ENCODE results near the gene METAP2.

Gene METAP2

DNA sequence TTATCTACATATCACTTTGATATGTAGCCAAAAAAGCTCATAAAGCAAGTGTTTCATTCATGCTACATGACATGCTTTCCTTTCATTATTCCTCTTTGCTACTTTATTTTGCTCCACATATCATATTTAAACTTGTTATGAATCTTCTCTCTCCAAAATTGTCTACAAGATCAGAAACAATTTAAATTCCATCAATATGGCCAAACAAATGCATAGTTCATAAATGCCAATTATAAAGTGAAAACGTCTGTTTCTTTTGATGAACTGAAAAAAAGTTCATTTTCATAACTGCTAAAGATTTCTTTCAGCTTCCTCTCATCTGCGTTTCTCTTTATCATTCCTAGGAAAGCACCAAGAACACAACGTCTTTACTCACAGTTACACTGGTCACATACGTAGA is 54.5 kb downstream of the METAP2 start:
- no peak overlapping the region for H3K4me3 Mint-ChIP-seq
- no peaks in the 10 kb centered on the region for H3K4me1 Mint-ChIP-seq
- no peak for ATAC-seq (replicated peaks; ENCODE audit: extremely low read depth, poor library complexity, severe bottlenecking)
- no peaks in the 10 kb centered on the region for H3K36me3 Mint-ChIP-seq (ENCODE audit: insufficient read depth)
- H3K27ac Mint-ChIP-seq (ENCODE audit: low read depth): no peak overlapping the region
- DNase-seq (ENCODE audit: low spot score in 2 of 2): no peak
- no peaks in the 10 kb centered on the region for H3K9me3 Mint-ChIP-seq
- H3K27me3 Mint-ChIP-seq: peaks cover 10% of the 10 kb centered on the region

DNA sequence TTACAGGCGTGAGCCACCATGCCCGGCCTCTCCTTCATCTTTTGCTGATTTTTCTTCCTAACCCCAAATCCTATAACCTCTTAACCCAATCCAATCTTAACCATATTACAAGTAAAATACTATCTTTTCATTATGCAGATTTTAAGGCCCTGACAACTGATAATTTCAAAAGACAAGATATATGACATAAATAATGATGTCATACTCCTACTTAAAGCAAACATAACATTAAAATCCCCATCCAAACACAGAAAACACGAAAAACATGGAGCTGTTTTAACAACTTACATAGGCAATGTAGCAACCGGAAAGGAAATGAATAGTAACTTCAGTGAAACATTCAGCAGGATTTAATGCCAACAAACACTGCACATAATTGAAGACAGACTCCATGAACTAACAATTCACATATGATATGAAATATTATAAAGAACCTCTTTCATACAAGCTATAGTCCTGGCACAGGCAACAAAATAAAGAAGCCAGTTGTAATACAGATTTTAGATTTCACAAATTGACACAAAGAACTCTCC is 55.8 kb downstream of the METAP2 start:
- no peak for DNase-seq (ENCODE audit: low spot score in 2 of 2)
- no peak for ATAC-seq (replicated peaks; ENCODE audit: extremely low read depth, poor library complexity, severe bottlenecking)
- no peak overlapping the region for H3K27ac Mint-ChIP-seq (ENCODE audit: low read depth)
- H3K36me3 Mint-ChIP-seq (ENCODE audit: insufficient read depth): no peaks in the 10 kb centered on the region
- H3K4me3 Mint-ChIP-seq: no peak overlapping the region
- no peaks in the 10 kb centered on the region for H3K9me3 Mint-ChIP-seq
- H3K4me1 Mint-ChIP-seq: no peaks in the 10 kb centered on the region
- peaks cover 10% of the 10 kb centered on the region for H3K27me3 Mint-ChIP-seq

- no peak for DNase-seq (ENCODE audit: low spot score in 2 of 2)
Observed at GRCh38 chr12:95532851-95533250, 58.9 kb downstream of the METAP2 start.

DNA sequence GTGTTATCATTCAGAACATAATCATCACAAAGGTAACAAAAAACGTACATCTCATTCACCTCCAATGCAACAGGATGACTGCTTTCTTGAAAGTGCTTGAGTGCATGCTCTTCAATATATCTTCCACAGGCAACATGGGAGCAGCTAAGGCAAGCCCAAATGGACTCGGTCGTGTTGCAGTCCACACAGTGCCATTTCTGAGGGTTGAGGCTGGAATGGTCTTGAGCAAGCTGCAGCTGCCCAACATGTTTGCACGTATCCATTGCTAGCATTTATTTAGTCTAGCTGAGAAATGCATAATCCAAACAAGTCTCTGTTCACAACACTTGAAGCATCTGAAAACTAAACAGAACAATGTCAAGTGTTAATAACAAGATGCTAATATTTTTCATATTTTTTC is 60.0 kb downstream of the METAP2 start:
- ATAC-seq (replicated peaks; ENCODE audit: extremely low read depth, poor library complexity, severe bottlenecking): no peak
- Mint-ChIP-seq H3K36me3 (ENCODE audit: insufficient read depth) (no peaks in the 10 kb centered on the region), H3K4me3 (no peak overlapping the region), H3K4me1 (no peaks in the 10 kb centered on the region), H3K27ac (ENCODE audit: low read depth) (no peak overlapping the region), H3K9me3 (no peaks in the 10 kb centered on the region), H3K27me3 (peaks cover 10% of the 10 kb centered on the region)
- DNase-seq (ENCODE audit: low spot score in 2 of 2): no peak

More at GRCh38 chr12:95532851-95533250, 58.9 kb downstream of the METAP2 start:
- no peaks in the 10 kb centered on the region for H3K9me3 Mint-ChIP-seq
- no peaks in the 10 kb centered on the region for H3K4me1 Mint-ChIP-seq
- H3K4me3 Mint-ChIP-seq: no peak overlapping the region
- peaks cover 10% of the 10 kb centered on the region for H3K27me3 Mint-ChIP-seq
- H3K36me3 Mint-ChIP-seq (ENCODE audit: insufficient read depth): no peaks in the 10 kb centered on the region
- no peak overlapping the region for H3K27ac Mint-ChIP-seq (ENCODE audit: low read depth)
- ATAC-seq (replicated peaks; ENCODE audit: extremely low read depth, poor library complexity, severe bottlenecking): no peak

- Mint-ChIP-seq H3K27me3 (no peaks in the 10 kb centered on the region), H3K4me1 (no peaks in the 10 kb centered on the region), H3K9me3 (no peaks in the 10 kb centered on the region), H3K4me3 (no peak overlapping the region), H3K36me3 (ENCODE audit: insufficient read depth) (no peaks in the 10 kb centered on the region), H3K27ac (ENCODE audit: low read depth) (no peak overlapping the region)
- ATAC-seq (replicated peaks; ENCODE audit: extremely low read depth, poor library complexity, severe bottlenecking): no peak
- DNase-seq (ENCODE audit: low spot score in 2 of 2): no peak
Observed at GRCh38 chr12:95538006-95538405, 64.1 kb downstream of the METAP2 start.

- no peaks in the 10 kb centered on the region for H3K4me1 Mint-ChIP-seq
- H3K36me3 Mint-ChIP-seq (ENCODE audit: insufficient read depth): no peaks in the 10 kb centered on the region
Observed at GRCh38 chr12:95538656-95539055, 64.7 kb downstream of the METAP2 start.

DNA sequence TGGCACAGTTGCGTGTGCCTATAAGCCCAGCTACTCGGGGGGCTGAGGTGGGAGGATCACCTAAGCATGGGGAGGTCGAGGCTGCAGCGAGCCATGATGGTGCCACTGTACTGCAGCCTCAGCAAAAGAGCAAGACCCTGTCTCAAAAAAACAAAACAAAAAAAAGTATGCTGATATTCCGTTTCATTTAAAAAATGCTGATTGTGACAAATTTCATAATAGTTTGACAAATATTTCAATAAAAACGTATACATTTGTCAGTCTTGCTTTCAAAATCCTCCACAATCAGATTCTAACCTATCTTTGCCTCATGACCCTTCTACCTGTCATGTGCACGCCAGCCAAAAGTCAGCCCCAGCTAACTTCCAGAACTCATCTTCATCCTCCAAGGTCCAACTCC is 67.5 kb downstream of the METAP2 start:
- Mint-ChIP-seq H3K9me3 (no peaks in the 10 kb centered on the region), H3K27me3 (peaks cover 12% of the 10 kb centered on the region), H3K4me3 (no peak overlapping the region), H3K27ac (ENCODE audit: low read depth) (no peak overlapping the region), H3K4me1 (no peaks in the 10 kb centered on the region), H3K36me3 (ENCODE audit: insufficient read depth) (no peaks in the 10 kb centered on the region)
- no peak for DNase-seq (ENCODE audit: low spot score in 2 of 2)
- ATAC-seq (replicated peaks; ENCODE audit: extremely low read depth, poor library complexity, severe bottlenecking): no peak

More at GRCh38 chr12:95538656-95539055, 64.7 kb downstream of the METAP2 start:
- ATAC-seq (replicated peaks; ENCODE audit: extremely low read depth, poor library complexity, severe bottlenecking): no peak
- no peak for DNase-seq (ENCODE audit: low spot score in 2 of 2)
- no peak overlapping the region for H3K4me3 Mint-ChIP-seq
- H3K9me3 Mint-ChIP-seq: no peaks in the 10 kb centered on the region
- no peaks in the 10 kb centered on the region for H3K27me3 Mint-ChIP-seq
- no peak overlapping the region for H3K27ac Mint-ChIP-seq (ENCODE audit: low read depth)

DNA sequence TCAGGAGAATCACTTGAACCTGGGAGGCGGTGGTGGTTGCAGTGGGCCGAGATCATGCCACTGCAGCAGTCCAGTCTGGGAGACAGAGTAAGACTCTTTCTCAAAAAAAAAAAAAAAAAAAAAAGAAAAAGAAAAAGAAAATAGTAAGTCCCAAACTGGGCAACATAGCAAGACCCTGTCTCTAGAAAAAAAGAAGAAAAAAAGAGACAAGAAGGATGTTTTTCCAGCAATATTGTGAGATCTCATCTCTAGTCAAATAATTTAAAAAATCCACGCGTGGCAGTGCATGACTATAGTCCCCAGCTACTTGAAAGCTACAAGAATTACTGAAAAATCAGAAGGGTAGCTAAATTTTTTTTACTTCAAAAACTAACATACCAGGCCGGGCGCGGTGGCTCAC is 69.4 kb downstream of the METAP2 start:
- Mint-ChIP-seq H3K27me3 (peaks cover 28% of the 10 kb centered on the region), H3K4me3 (no peak overlapping the region), H3K36me3 (ENCODE audit: insufficient read depth) (peaks cover 2% of the 10 kb centered on the region), H3K27ac (ENCODE audit: low read depth) (no peak overlapping the region), H3K4me1 (peaks cover 7% of the 10 kb centered on the region), H3K9me3 (no peaks in the 10 kb centered on the region)
- ATAC-seq (replicated peaks; ENCODE audit: extremely low read depth, poor library complexity, severe bottlenecking): no peak
- no peak for DNase-seq (ENCODE audit: low spot score in 2 of 2)

DNA sequence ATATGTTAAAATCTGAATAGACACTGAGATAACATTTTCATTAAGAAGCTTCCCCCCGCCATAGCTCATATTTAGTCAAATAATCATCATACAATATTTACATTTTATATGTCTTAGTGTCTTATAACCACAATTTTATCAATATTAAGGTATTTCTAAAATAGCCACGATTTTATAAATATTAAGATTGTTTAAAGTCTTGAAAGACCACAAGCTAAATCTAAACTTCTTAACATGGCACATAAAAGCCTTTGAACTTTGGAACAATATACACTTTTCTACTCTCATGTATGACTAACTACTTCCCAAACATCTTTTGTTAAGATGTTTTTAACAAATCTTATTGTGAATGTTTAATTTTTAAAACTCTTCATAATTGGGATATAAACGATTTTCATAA is 70.8 kb downstream of the METAP2 start:
- ATAC-seq (replicated peaks; ENCODE audit: extremely low read depth, poor library complexity, severe bottlenecking) (no peak), DNase-seq (ENCODE audit: low spot score in 2 of 2) (no peak)
- H3K27ac Mint-ChIP-seq (ENCODE audit: low read depth): no peak overlapping the region
- no peak overlapping the region for H3K4me3 Mint-ChIP-seq
- H3K27me3 Mint-ChIP-seq: peaks cover 37% of the 10 kb centered on the region
- H3K36me3 Mint-ChIP-seq (ENCODE audit: insufficient read depth): peaks cover 2% of the 10 kb centered on the region
- H3K4me1 Mint-ChIP-seq: peaks cover 7% of the 10 kb centered on the region
- no peaks in the 10 kb centered on the region for H3K9me3 Mint-ChIP-seq

- no peak for DNase-seq (ENCODE audit: low spot score in 2 of 2)
Observed at GRCh38 chr12:95545303-95545702, 71.4 kb downstream of the METAP2 start.

GRCh38 chr12:95545731-95546490 is 72.0 kb downstream of the METAP2 start:
- ATAC-seq (replicated peaks; ENCODE audit: extremely low read depth, poor library complexity, severe bottlenecking) (no peak), DNase-seq (ENCODE audit: low spot score in 2 of 2) (no peak)
- no peaks in the 10 kb centered on the region for H3K9me3 Mint-ChIP-seq
- no peak overlapping the region for H3K4me3 Mint-ChIP-seq
- no peak overlapping the region for H3K27ac Mint-ChIP-seq (ENCODE audit: low read depth)
- peaks cover 2% of the 10 kb centered on the region for H3K36me3 Mint-ChIP-seq (ENCODE audit: insufficient read depth)
- peaks cover 45% of the 10 kb centered on the region for H3K27me3 Mint-ChIP-seq
- peaks cover 7% of the 10 kb centered on the region for H3K4me1 Mint-ChIP-seq

More at GRCh38 chr12:95545303-95545702, 71.4 kb downstream of the METAP2 start:
- no peak for ATAC-seq (replicated peaks; ENCODE audit: extremely low read depth, poor library complexity, severe bottlenecking)
- Mint-ChIP-seq H3K4me3 (no peak overlapping the region), H3K27ac (ENCODE audit: low read depth) (no peak overlapping the region), H3K4me1 (peaks cover 7% of the 10 kb centered on the region), H3K9me3 (no peaks in the 10 kb centered on the region), H3K27me3 (peaks cover 41% of the 10 kb centered on the region), H3K36me3 (ENCODE audit: insufficient read depth) (peaks cover 2% of the 10 kb centered on the region)

DNA sequence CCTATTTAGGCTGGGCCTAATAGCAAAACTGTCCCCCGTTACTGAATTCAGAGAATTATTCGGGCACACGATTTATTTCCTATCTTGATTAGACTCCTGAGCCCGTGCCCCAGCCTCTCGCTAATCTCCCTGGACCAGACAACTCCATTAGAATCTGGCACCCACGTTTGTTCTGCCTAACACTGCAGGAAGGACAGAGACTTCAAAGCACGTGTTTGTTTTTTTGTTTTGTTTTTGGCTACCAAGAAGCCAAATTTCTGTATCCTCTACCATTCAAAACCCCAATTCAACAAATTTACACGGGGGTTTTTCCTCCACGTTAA is 72.5 kb downstream of the METAP2 start:
- Mint-ChIP-seq H3K4me1 (peaks cover 7% of the 10 kb centered on the region), H3K36me3 (ENCODE audit: insufficient read depth) (peaks cover 2% of the 10 kb centered on the region), H3K27me3 (peaks cover 50% of the 10 kb centered on the region), H3K27ac (ENCODE audit: low read depth) (no peak overlapping the region), H3K9me3 (no peaks in the 10 kb centered on the region), H3K4me3 (no peak overlapping the region)
- no peak for ATAC-seq (replicated peaks; ENCODE audit: extremely low read depth, poor library complexity, severe bottlenecking)
- no peak for DNase-seq (ENCODE audit: low spot score in 2 of 2)

- ATAC-seq (replicated peaks; ENCODE audit: extremely low read depth, poor library complexity, severe bottlenecking) (no peak), DNase-seq (ENCODE audit: low spot score in 2 of 2) (no peak)
- H3K9me3 Mint-ChIP-seq: no peaks in the 10 kb centered on the region
- peaks cover 2% of the 10 kb centered on the region for H3K36me3 Mint-ChIP-seq (ENCODE audit: insufficient read depth)
- H3K4me1 Mint-ChIP-seq: peaks cover 12% of the 10 kb centered on the region
- peak overlapping the region; percentile 77 for H3K4me3 Mint-ChIP-seq
- H3K27me3 Mint-ChIP-seq: peaks cover 56% of the 10 kb centered on the region
- H3K27ac Mint-ChIP-seq (ENCODE audit: low read depth): no peak overlapping the region
Observed at GRCh38 chr12:95547522-95548055, 73.6 kb downstream of the METAP2 start.
